Body of pancreas (tissue), 4 donors: ENCODE measurements around the gene SOX11. TPM values are rescaled to one million over a fixed set of nuclear protein-coding genes. Genes with fewer than 3 reads are reported as not detected.
A peak's percentile ranks its signal among the peaks of the same experiment; 100 is the strongest.

Experiments used
- ATAC-seq: fragments of 150-250 bp; one replicate; pipeline ENCODE4 v1.9.1; 2016
- DNase-seq, 4 donors: peaks; one replicate each; pipeline ENCODE4 v3.0.0-alpha.2; 2019
- H3K27ac ChIP-seq, 4 donors: fragments of 200-600 bp; sonication (generic); 1 replicate in 3 of 4; 2 replicates in 1 of 4; pipeline versions ENCODE4 v1.5.1 to v1.6.1; 2016 to 2019; ENCODE audit warnings: mild to moderate bottlenecking in 1 of 4, mixed read lengths in 1 of 4, moderate library complexity in 1 of 4
- H3K27me3 ChIP-seq, 2 donors: fragments of 200-600 bp; sonication (generic); one replicate each; pipeline ENCODE4 v1.6.0; 2016; ENCODE audit warnings: mild to moderate bottlenecking in 1 of 2
- H3K36me3 ChIP-seq, 2 donors: fragments of 200-600 bp; sonication (generic); replicated peaks in 1 of 2; 2 replicates each; pipeline ENCODE4 v1.5.1; 2016; ENCODE audit warnings: low read depth in 2 of 2; ENCODE audit not compliant: insufficient read depth in 1 of 2
- H3K4me1 ChIP-seq: fragments of 200-600 bp; sonication (generic); one replicate; pipeline ENCODE4 v1.6.0; 2016
- H3K4me3 ChIP-seq, 2 donors: fragments of 200-600 bp; sonication (generic); 1 replicate in 1 of 2; 2 replicates in 1 of 2; pipeline ENCODE4 v1.5.1; 2016 to 2019
- H3K9me3 ChIP-seq, 3 donors: fragments of 200-600 bp; sonication (generic); 1 replicate in 2 of 3; 2 replicates in 1 of 3; pipeline ENCODE4 v1.5.1; 2016
- CTCF ChIP-seq, 7 experiments: fragments of 450-650 bp in 4 of 7; fragments of 200-600 bp in 3 of 7; sonication (generic) in 3 of 7; IDR thresholded peaks; one replicate each; pipeline ENCODE4 v1.5.1; 2016 to 2019; ENCODE audit warnings: antibody characterized with exemption in 7 of 7
- POLR2A ChIP-seq, 3 donors: fragments of 450-650 bp; IDR thresholded peaks; one replicate each; pipeline ENCODE4 v1.6.1; 2016; ENCODE audit warnings: antibody characterized with exemption in 3 of 3, mild to moderate bottlenecking in 2 of 3
- WGBS, 2 donors: methylation state at CpG; one replicate each; pipeline ENCODE4 v1.1.5; 2017; 5-methylcytosine and 5-hydroxymethylcytosine counted together
- intact Hi-C: fragments of 100-400 bp; cut with DNase I; formaldehyde crosslinking; loops from one replicate; pipeline ENCODE4 v1.15.1; 2023
- total RNA-seq, 2 donors: library from RNA; depleted of rRNA; stranded (reverse); fragments of >200 nt; gene quantifications; one replicate each; pipeline ENCODE4 v1.1.0, GENCODE V29; 2016

Gene SOX11
- total RNA-seq, 2 donors from 2014 or later: under 0.01 TPM; not detected in 1

- TF ChIP-seq CTCF (IDR thresholded peaks at IDR 0.05): no peak
- TF ChIP-seq POLR2A (IDR thresholded peaks at IDR 0.05): no peak
- Histone ChIP-seq H3K4me3 (no peak overlapping the region), H3K36me3 (no peaks in the 10 kb centered on the region), H3K9me3 (no peaks in the 10 kb centered on the region), H3K4me1 (no peaks in the 10 kb centered on the region), H3K27ac (no peak overlapping the region), H3K27me3 (no peaks in the 10 kb centered on the region)
- ATAC-seq (no peak), DNase-seq (peak in 2 of 4 donors; percentile 25 to 48)
- WGBS, 2 donors: 73 to 79% methylated on average over 4 to 5 of the region's 8 CpGs
- intact Hi-C loops: no loop called here
Measured at GRCh38 chr2:5749347-5749746, 57.2 kb downstream of the SOX11 start.
